Neural crest cell (in vitro differentiated cells): ENCODE data around the gene PEPD. TPM values are rescaled to one million over a fixed set of nuclear protein-coding genes. Genes with fewer than 3 reads are reported as not detected.
A peak's percentile ranks its signal among the peaks of the same experiment; 100 is the strongest.
"Not testable (repeated sequence)": the region's sequence is repeated elsewhere in the genome, so short reads cannot be mapped to it uniquely, and the experiment has no call there.

Experiments
- DNase-seq: peaks from one replicate; pipeline ENCODE4 v3.0.0; 2021; ENCODE audit warnings: low read depth, mixed read lengths, low spot score
- H3K27ac Mint-ChIP-seq: one replicate; pipeline ENCODE4 v1.8.0; 2021; ENCODE audit warnings: mild to moderate bottlenecking, mixed read lengths; ENCODE audit not compliant: unreplicated experiment
- H3K27me3 Mint-ChIP-seq: 2 replicates; pipeline ENCODE4 v1.8.0; 2021; ENCODE audit warnings: low read depth, mild to moderate bottlenecking, mixed read lengths
- H3K36me3 Mint-ChIP-seq: 2 replicates; pipeline ENCODE4 v1.8.0; 2021; ENCODE audit warnings: low read depth, mild to moderate bottlenecking, mixed read lengths
- H3K4me1 Mint-ChIP-seq: 2 replicates; pipeline ENCODE4 v1.8.0; 2021; ENCODE audit warnings: mixed read lengths
- H3K4me3 Mint-ChIP-seq: one replicate; pipeline ENCODE4 v1.8.0; 2021; ENCODE audit warnings: mild to moderate bottlenecking, mixed read lengths
- H3K9me3 Mint-ChIP-seq: 2 replicates; pipeline ENCODE4 v1.8.0; 2021; ENCODE audit warnings: mixed read lengths
- CTCF ChIP-seq: fragments of 200-600 bp; sonication (generic); conservative IDR thresholded peaks from 2 replicates; pipeline ENCODE4 v1.5.0; 2021; ENCODE audit warnings: antibody characterized with exemption, mild to moderate bottlenecking
- total RNA-seq: library from RNA; stranded (reverse); gene quantifications from 2 replicates; pipeline ENCODE4 v1.2.1, GENCODE V29; 2021

The PEPD gene
- total RNA-seq, 1 donor from 2014 or later, result 39.0 TPM

- Mint-ChIP-seq H3K9me3 (no peaks in the 10 kb centered on the region), H3K4me1 (no peaks in the 10 kb centered on the region), H3K27ac (peak overlapping the region; percentile 71), H3K4me3 (no peak overlapping the region), H3K36me3 (peaks cover 8% of the 10 kb centered on the region), H3K27me3 (no peaks in the 10 kb centered on the region)
- no peak for DNase-seq
- TF ChIP-seq CTCF, result no peak
These were observed 34.4 kb downstream of the PEPD start for GRCh38 chr19:33486936-33487811.

GRCh38 chr19:33486407-33486806 is 35.2 kb downstream of the PEPD start:
- peaks cover 8% of the 10 kb centered on the region for H3K36me3 Mint-ChIP-seq
- H3K4me3 Mint-ChIP-seq, result no peak overlapping the region
- H3K4me1 Mint-ChIP-seq, result no peaks in the 10 kb centered on the region
- H3K27ac Mint-ChIP-seq, result no peak overlapping the region
- no peak for TF ChIP-seq CTCF
- no peaks in the 10 kb centered on the region for H3K9me3 Mint-ChIP-seq
- no peaks in the 10 kb centered on the region for H3K27me3 Mint-ChIP-seq
- DNase-seq, result no peak

GRCh38 chr19:33484226-33484774 is 37.3 kb downstream of the PEPD start:
- H3K4me1 Mint-ChIP-seq, result no peaks in the 10 kb centered on the region
- no peak for TF ChIP-seq CTCF
- peaks cover 17% of the 10 kb centered on the region for H3K36me3 Mint-ChIP-seq
- no peak overlapping the region for H3K4me3 Mint-ChIP-seq
- peaks cover 3% of the 10 kb centered on the region for H3K9me3 Mint-ChIP-seq
- no peaks in the 10 kb centered on the region for H3K27me3 Mint-ChIP-seq
- no peak for DNase-seq
- H3K27ac Mint-ChIP-seq, result no peak overlapping the region

GRCh38 chr19:33482476-33482875 is 39.1 kb downstream of the PEPD start:
- Mint-ChIP-seq H3K4me3 (no peak overlapping the region), H3K27me3 (no peaks in the 10 kb centered on the region), H3K27ac (no peak overlapping the region), H3K4me1 (no peaks in the 10 kb centered on the region), H3K9me3 (peaks cover 3% of the 10 kb centered on the region), H3K36me3 (peaks cover 31% of the 10 kb centered on the region)
- TF ChIP-seq CTCF, result no peak
- DNase-seq, result no peak

GRCh38 chr19:33481863-33482262 is 39.7 kb downstream of the PEPD start:
- no peak for DNase-seq
- peaks cover 37% of the 10 kb centered on the region for H3K36me3 Mint-ChIP-seq
- TF ChIP-seq CTCF, result no peak
- H3K4me1 Mint-ChIP-seq, result no peaks in the 10 kb centered on the region
- peaks cover 3% of the 10 kb centered on the region for H3K9me3 Mint-ChIP-seq
- H3K4me3 Mint-ChIP-seq, result no peak overlapping the region
- no peaks in the 10 kb centered on the region for H3K27me3 Mint-ChIP-seq
- no peak overlapping the region for H3K27ac Mint-ChIP-seq

GRCh38 chr19:33479570-33479969 is 42.0 kb downstream of the PEPD start:
- H3K4me3 Mint-ChIP-seq, H3K4me1 Mint-ChIP-seq, H3K27me3 Mint-ChIP-seq, H3K27ac Mint-ChIP-seq, H3K9me3 Mint-ChIP-seq, DNase-seq: not testable (repeated sequence)
- H3K36me3 Mint-ChIP-seq, result peaks cover 41% of the 10 kb centered on the region
